Sciatic nerve (tissue), 2 donors: ENCODE measurements around the gene FOXI2. TPM values are rescaled to one million over a fixed set of nuclear protein-coding genes. Genes with fewer than 3 reads are reported as not detected.

Experiments used
- ATAC-seq: fragments of 200-7000 bp; cut with Tn5 transposase; one replicate; pipeline ENCODE4 v1.9.1; 2020; ENCODE audit warnings: mild to moderate bottlenecking, moderate library complexity
- DNase-seq: peaks from one replicate; pipeline ENCODE4 v3.0.0-alpha.2; 2020; ENCODE audit warnings: low spot score
- intact Hi-C: fragments of 100-400 bp; cut with DNase I; formaldehyde crosslinking; loops from one replicate; pipeline ENCODE4 v1.14.2; 2022
- total RNA-seq: library from RNA; stranded (reverse); fragmentation: NEBNext Ultra II Directional; extraction: Animal tissue kit (Norgen Biotek cat#: 25700); gene quantifications from one replicate; pipeline ENCODE4 v1.2.1, GENCODE V29; 2021
- donor health status: DM: no; HTN: no; CAD: no.
- donor health status: DM: no; HTN: no; CAD: no.

Gene FOXI2
- total RNA-seq, 1 donor from 2014 or later, result 0.40 TPM

DNA sequence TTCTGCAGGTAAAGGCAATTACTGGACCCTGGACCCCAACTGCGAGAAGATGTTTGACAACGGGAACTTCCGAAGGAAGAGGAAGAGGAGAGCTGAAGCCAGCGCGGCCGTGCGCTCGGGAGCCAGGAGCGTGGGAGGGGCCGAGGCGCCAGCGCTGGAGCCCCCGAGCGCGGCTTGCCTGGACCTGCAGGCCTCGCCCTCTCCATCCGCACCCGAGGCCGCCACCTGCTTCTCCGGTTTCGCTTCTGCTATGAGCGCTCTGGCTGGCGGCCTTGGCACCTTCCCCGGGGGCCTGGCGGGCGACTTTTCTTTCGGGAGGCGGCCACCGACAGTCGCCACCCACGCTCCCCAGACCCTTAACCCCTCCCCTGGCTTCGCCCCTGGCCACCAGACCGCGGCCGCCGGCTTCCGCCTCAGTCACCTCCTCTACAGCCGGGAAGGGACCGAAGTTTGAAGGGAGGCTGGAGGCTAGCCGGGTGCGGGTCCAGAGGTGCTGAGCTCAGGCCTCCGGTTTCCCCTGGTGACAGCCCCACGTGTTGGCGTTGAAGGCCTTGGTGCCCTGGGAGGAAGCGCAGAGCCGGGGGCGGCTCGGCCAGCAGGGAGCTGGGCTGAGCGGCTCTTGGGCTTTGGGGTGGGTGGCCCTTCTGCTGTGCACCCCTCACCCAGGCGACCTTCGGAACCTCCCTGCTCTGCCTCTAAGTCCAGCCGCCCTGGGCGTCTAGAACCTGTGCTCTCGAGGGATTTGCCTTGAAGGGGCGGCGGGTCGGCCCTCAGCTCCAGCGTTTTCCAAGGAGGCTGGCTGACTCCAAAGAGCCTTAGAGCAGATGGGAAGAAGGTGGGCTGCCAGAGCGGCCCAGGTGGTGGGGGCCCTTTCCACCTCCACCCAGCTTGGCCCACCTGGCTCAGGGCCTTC, 1.8 kb downstream of the FOXI2 start:
- DNase-seq, result no peak
- ATAC-seq, result no peak
- intact Hi-C loops, result no loop called here

GRCh38 chr10:127739908-127740307, 2.9 kb downstream of the FOXI2 start:
- intact Hi-C loops, result no loop called here
- ATAC-seq, result no peak
- no peak for DNase-seq

DNA sequence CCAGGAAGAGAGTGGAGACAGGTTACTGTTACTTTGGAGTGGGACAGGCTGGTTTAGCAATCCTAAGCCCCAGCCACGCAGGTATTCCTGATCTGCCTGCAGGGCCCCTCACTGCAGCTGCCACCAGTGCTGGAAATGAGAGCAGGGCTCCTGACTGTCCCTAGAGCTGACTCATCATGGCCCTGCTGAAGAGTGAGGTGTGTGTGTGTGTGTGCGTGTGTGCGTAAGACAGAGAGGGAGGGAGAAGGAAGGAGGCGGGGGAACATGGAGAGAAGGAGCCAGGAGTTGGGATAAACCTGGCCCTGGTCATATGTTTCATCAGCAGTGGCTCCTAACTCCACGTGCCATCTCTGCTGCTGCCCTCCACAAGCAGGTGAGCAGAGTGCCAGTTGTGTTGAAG, 3.6 kb downstream of the FOXI2 start:
- ATAC-seq, result no peak
- DNase-seq, result no peak
- intact Hi-C loops, result no loop called here

- ATAC-seq, result no peak
- intact Hi-C loops, result no loop called here
These were observed 6.2 kb downstream of the FOXI2 start for GRCh38 chr10:127743205-127743604.

DNA sequence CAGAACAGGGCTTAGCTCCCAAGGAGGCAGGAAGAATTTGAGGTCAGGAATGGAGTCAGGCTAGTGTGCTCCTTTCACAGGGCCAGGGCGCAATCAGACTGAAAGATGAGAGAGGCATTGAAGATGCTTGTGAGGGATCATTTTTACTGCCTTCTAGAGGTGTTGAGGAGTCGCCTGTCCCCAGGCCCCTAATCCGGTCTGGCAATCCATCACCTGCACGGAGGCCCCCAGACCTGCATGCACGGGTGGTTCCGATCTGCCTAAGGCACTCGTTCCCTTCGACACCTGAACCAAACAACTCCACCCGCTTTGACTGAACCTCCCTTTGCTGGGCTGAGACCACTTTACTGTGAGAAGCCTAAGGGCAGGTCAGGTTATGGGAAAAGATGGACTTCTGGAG, 8.0 kb downstream of the FOXI2 start:
- intact Hi-C loops, result no loop called here
- no peak for DNase-seq
- ATAC-seq, result no peak

More at GRCh38 chr10:127743205-127743604, 6.2 kb downstream of the FOXI2 start:
- DNase-seq, result no peak

DNA sequence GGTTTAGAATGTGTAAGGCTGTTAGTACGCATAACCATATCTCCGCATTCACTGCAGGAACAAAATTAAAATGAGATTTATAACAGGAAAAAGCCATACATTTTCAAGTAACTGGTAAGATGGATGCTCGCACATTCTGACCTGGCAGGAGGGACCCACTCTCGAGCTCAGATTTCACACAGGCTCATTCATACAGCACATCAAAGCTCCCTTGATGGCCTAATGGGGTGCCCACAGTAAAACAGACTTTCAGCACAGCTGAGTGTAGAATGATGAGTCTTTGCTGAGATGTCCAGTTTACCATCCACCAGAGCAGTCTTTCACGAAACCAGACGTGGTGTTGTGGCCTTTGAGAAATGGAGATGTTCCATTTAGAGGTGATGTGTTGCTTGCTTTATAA, 8.9 kb downstream of the FOXI2 start:
- ATAC-seq (no peak), DNase-seq (no peak)
- intact Hi-C loops, result no loop called here

- intact Hi-C loops, result no loop called here
- no peak for ATAC-seq
- no peak for DNase-seq
These were observed 18.8 kb downstream of the FOXI2 start for GRCh38 chr10:127755753-127756152.

DNA sequence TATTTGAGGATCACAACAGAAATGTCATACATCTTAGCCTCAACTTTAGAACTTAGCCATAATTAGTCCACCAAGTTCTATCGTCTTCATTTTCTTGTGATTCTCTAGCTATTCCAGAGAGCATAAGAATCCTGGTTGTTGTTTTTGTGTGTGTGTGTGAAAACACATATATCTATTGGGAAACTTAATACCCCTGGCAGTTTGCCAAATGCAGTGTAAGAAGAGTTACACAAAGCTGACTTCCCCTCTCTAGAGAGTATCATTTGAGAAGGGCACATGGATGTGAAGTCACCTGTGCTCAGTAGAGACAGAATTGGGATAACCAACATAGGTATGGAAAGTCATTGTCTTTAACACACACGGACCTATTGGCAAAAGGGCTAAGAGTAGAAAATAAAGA, 19.3 kb downstream of the FOXI2 start:
- intact Hi-C loops, result no loop called here
- ATAC-seq (no peak), DNase-seq (no peak)

GRCh38 chr10:127757033-127757432, 20.0 kb downstream of the FOXI2 start:
- intact Hi-C loops, result no loop called here
- ATAC-seq (no peak), DNase-seq (no peak)

- ATAC-seq (no peak), DNase-seq (no peak)
- intact Hi-C loops, result no loop called here
These were observed 22.3 kb downstream of the FOXI2 start for GRCh38 chr10:127759276-127759675.

- intact Hi-C loops, result no loop called here
- ATAC-seq (no peak), DNase-seq (no peak)
These were observed 25.9 kb downstream of the FOXI2 start for GRCh38 chr10:127762925-127763324.

- intact Hi-C loops, result no loop called here
- ATAC-seq, result no peak
- no peak for DNase-seq
These were observed 38.0 kb downstream of the FOXI2 start for GRCh38 chr10:127774766-127775559.

DNA sequence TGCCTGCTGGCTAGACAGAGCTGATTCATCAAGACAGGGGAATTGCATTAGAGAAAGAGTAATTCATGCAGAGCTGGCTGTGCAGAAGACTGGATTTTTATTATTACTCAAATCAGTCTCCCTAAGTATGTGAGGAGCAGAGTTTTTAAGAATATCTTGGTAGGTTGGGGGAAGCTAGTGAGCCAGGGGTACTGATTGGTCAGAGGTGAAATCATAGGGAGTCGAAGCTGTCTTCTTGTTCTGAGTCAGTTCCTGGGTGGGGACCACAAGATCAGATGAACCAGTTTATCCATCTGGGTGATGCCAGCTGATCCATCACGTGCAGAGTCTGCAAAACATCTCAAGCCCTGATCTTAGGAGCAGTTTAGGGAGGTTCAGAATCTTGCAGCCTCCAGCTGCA, 39.8 kb downstream of the FOXI2 start:
- DNase-seq, result no peak
- ATAC-seq, result no peak
- intact Hi-C loops, result no loop called here

GRCh38 chr10:127781412-127781811, 44.4 kb downstream of the FOXI2 start:
- ATAC-seq, result no peak
- no peak for DNase-seq
- intact Hi-C loops, result no loop called here

GRCh38 chr10:127787873-127788272, 50.9 kb downstream of the FOXI2 start:
- ATAC-seq (no peak), DNase-seq (no peak)
- intact Hi-C loops, result no loop called here

GRCh38 chr10:127790066-127790624, 53.2 kb downstream of the FOXI2 start:
- intact Hi-C loops, result no loop called here
- no peak for DNase-seq
- no peak for ATAC-seq
